ENCODE results near the gene MVP.

The MVP gene

DNA sequence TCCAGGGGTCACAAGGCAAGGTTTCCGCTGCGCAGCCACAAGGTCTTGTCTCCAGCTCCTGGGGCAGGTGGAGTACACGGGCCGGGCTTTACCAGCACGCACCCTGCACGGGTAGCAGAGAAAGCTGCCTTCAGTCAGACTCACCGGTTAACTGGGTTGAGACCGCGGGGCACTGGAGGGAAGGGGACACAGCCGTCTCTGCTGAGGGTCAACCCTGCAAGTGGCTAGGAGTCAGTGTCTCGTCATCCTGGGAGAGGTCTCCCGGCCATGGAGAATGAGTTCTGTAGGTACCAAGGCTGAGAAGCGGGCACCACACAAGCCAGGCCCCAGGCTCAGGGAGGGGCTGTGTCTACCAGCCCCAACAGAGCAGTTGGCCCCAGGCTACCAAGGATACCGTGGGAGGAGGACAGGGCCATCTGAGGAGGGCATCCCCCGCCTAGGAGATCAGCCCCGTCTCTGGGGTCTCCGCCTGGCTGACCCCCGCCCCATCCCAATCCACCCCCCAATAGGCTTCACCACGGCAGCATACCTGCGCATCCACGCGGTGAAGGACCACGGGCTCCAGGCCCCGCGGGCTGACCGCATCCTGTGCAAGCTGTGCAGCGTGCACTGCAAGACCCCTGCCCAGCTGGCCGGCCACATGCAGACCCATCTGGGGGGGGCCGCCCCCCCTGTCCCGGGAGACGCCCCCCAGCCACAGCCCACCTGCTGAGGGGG is 11.1 kb upstream of the MVP start:
- H3K4me3 ChIP-seq (ENCODE audit: low read depth, low read length), result peak overlapping the region; percentile 2
- TF ChIP-seq, protein P1, sequence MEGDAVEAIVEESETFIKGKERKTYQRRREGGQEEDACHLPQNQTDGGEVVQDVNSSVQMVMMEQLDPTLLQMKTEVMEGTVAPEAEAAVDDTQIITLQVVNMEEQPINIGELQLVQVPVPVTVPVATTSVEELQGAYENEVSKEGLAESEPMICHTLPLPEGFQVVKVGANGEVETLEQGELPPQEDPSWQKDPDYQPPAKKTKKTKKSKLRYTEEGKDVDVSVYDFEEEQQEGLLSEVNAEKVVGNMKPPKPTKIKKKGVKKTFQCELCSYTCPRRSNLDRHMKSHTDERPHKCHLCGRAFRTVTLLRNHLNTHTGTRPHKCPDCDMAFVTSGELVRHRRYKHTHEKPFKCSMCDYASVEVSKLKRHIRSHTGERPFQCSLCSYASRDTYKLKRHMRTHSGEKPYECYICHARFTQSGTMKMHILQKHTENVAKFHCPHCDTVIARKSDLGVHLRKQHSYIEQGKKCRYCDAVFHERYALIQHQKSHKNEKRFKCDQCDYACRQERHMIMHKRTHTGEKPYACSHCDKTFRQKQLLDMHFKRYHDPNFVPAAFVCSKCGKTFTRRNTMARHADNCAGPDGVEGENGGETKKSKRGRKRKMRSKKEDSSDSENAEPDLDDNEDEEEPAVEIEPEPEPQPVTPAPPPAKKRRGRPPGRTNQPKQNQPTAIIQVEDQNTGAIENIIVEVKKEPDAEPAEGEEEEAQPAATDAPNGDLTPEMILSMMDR (IDR thresholded peaks at IDR 0.05; ENCODE audit: borderline replicate concordance, insufficient read depth, low read depth, low read length), result no peak

- H3K4me3 ChIP-seq (ENCODE audit: low read depth, low read length), result no peak overlapping the region
- TF ChIP-seq, protein P1 (IDR thresholded peaks at IDR 0.05; ENCODE audit: borderline replicate concordance, insufficient read depth, low read depth, low read length), result no peak
These were observed 10.2 kb upstream of the MVP start for GRCh38 chr16:29809850-29810698.

DNA sequence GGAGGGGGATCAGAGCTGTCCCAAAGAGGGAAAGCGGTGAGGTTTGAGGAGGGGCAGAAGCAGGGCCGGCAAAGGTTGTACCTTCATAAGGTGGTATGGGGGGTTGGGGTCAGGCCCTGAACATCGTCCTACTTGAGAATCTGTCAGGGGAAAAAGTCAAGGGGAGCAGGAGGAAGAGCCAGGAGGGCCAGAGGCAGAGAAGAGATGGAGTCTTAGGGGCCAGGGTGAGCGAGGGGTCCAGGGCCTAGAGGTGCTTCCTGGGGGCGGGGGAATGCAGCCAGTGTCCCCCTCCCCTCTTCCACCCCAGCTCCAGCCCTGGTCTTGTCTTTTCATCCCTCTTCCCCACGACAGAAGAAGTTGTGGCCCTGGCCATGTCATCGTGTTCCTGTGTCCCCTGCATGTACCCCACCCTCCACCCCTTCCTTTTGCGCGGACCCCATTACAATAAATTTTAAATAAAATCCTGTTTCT is 9.5 kb upstream of the MVP start:
- no peak overlapping the region for H3K4me3 ChIP-seq (ENCODE audit: low read depth, low read length)
- TF ChIP-seq, protein P1 (IDR thresholded peaks at IDR 0.05; ENCODE audit: borderline replicate concordance, insufficient read depth, low read depth, low read length), result no peak

- H3K4me3 ChIP-seq (ENCODE audit: low read depth, low read length), result peak overlapping the region; percentile 45
- TF ChIP-seq, protein P1 (IDR thresholded peaks at IDR 0.05; ENCODE audit: borderline replicate concordance, insufficient read depth, low read depth, low read length), result no peak
These were observed 8.9 kb upstream of the MVP start for GRCh38 chr16:29811170-29811895.

GRCh38 chr16:29811896-29812665 is 8.2 kb upstream of the MVP start, which contains the start of gene PRRT2:
Gene PRRT2 (plus strand): TSS chr16:29812193. CDS start chr16:29813055, 862 bp downstream.
- H3K4me3 ChIP-seq (ENCODE audit: low read depth, low read length), result peak within 1 kb of the TSS; percentile 45
- TF ChIP-seq, protein P1 (IDR thresholded peaks at IDR 0.05; ENCODE audit: borderline replicate concordance, insufficient read depth, low read depth, low read length), result no peak
